ENCODE data around the gene SH3BP5. TPM values are rescaled to one million over a fixed set of nuclear protein-coding genes. Genes with fewer than 3 reads are reported as not detected.

The SH3BP5 gene
- total and polyA plus RNA-seq, 4 donors = 56.3 to 113 (median 89.2) TPM

- WGBS (ENCODE audit: insufficient coverage) = 63% methylated on average over 1 of the region's 1 CpG
- Histone ChIP-seq H3K36me3 (ENCODE audit: control insufficient read depth, insufficient read depth, low read length) (no peaks in the 10 kb centered on the region), H3K9me3 (ENCODE audit: control insufficient read depth, insufficient read depth, low read length) (peaks cover 4% of the 10 kb centered on the region)
Measured at GRCh38 chr3:15348246-15348645, 15.9 kb upstream of the SH3BP5 start.

GRCh38 chr3:15347737-15348110 is 15.3 kb upstream of the SH3BP5 start:
- H3K27ac ChIP-seq (ENCODE audit: low read depth, low read length) = no peak overlapping the region
- 79% methylated on average over 3 of the region's 3 CpGs for WGBS (ENCODE audit: insufficient coverage)
- H3K36me3 ChIP-seq (ENCODE audit: control insufficient read depth, insufficient read depth, low read length) = no peaks in the 10 kb centered on the region
- no peak overlapping the region for H3K4me3 ChIP-seq (ENCODE audit: low read depth, low read length)
- no peaks in the 10 kb centered on the region for H3K27me3 ChIP-seq (ENCODE audit: control insufficient read depth, insufficient read depth, low read length)
- no peak for DNase-seq (ENCODE audit: low read depth in 4 of 6, low spot score in 6 of 6)
- H3K9me3 ChIP-seq (ENCODE audit: control insufficient read depth, insufficient read depth, low read length) = peaks cover 4% of the 10 kb centered on the region
- H3K4me1 ChIP-seq (ENCODE audit: control insufficient read depth, insufficient read depth, low read length) = no peaks in the 10 kb centered on the region

More at GRCh38 chr3:15348246-15348645, 15.9 kb upstream of the SH3BP5 start:
- DNase-seq (ENCODE audit: low read depth in 4 of 6, low spot score in 6 of 6) = no peak
- no peaks in the 10 kb centered on the region for H3K4me1 ChIP-seq (ENCODE audit: control insufficient read depth, insufficient read depth, low read length)
- no peak overlapping the region for H3K4me3 ChIP-seq (ENCODE audit: low read depth, low read length)
- H3K27ac ChIP-seq (ENCODE audit: low read depth, low read length) = no peak overlapping the region
- no peaks in the 10 kb centered on the region for H3K27me3 ChIP-seq (ENCODE audit: control insufficient read depth, insufficient read depth, low read length)

- no peak overlapping the region for H3K27ac ChIP-seq (ENCODE audit: low read depth, low read length)
- no peaks in the 10 kb centered on the region for H3K4me1 ChIP-seq (ENCODE audit: control insufficient read depth, insufficient read depth, low read length)
- H3K27me3 ChIP-seq (ENCODE audit: control insufficient read depth, insufficient read depth, low read length) = no peaks in the 10 kb centered on the region
- peaks cover 4% of the 10 kb centered on the region for H3K9me3 ChIP-seq (ENCODE audit: control insufficient read depth, insufficient read depth, low read length)
- no peaks in the 10 kb centered on the region for H3K36me3 ChIP-seq (ENCODE audit: control insufficient read depth, insufficient read depth, low read length)
- H3K4me3 ChIP-seq (ENCODE audit: low read depth, low read length) = no peak overlapping the region
- 96% methylated on average over 6 of the region's 7 CpGs for WGBS (ENCODE audit: insufficient coverage)
- no peak for DNase-seq (ENCODE audit: low read depth in 4 of 6, low spot score in 6 of 6)
Measured at GRCh38 chr3:15347063-15347736, 14.8 kb upstream of the SH3BP5 start.

GRCh38 chr3:15346516-15346915 is 14.1 kb upstream of the SH3BP5 start:
- Histone ChIP-seq H3K4me3 (ENCODE audit: low read depth, low read length) (no peak overlapping the region), H3K9me3 (ENCODE audit: control insufficient read depth, insufficient read depth, low read length) (peaks cover 4% of the 10 kb centered on the region), H3K27ac (ENCODE audit: low read depth, low read length) (no peak overlapping the region), H3K36me3 (ENCODE audit: control insufficient read depth, insufficient read depth, low read length) (no peaks in the 10 kb centered on the region), H3K27me3 (ENCODE audit: control insufficient read depth, insufficient read depth, low read length) (no peaks in the 10 kb centered on the region), H3K4me1 (ENCODE audit: control insufficient read depth, insufficient read depth, low read length) (no peaks in the 10 kb centered on the region)
- no peak for DNase-seq (ENCODE audit: low read depth in 4 of 6, low spot score in 6 of 6)
- WGBS (ENCODE audit: insufficient coverage) = 100% methylated on average over 1 of the region's 2 CpGs

GRCh38 chr3:15345608-15346137 is 13.3 kb upstream of the SH3BP5 start:
- Histone ChIP-seq H3K9me3 (ENCODE audit: control insufficient read depth, insufficient read depth, low read length) (no peaks in the 10 kb centered on the region), H3K4me1 (ENCODE audit: control insufficient read depth, insufficient read depth, low read length) (no peaks in the 10 kb centered on the region), H3K36me3 (ENCODE audit: control insufficient read depth, insufficient read depth, low read length) (no peaks in the 10 kb centered on the region), H3K27me3 (ENCODE audit: control insufficient read depth, insufficient read depth, low read length) (no peaks in the 10 kb centered on the region), H3K4me3 (ENCODE audit: low read depth, low read length) (no peak overlapping the region), H3K27ac (ENCODE audit: low read depth, low read length) (no peak overlapping the region)
- DNase-seq (ENCODE audit: low read depth in 4 of 6, low spot score in 6 of 6) = no peak
- WGBS (ENCODE audit: insufficient coverage) = 92% methylated on average over 4 of the region's 4 CpGs

- no peak overlapping the region for H3K27ac ChIP-seq (ENCODE audit: low read depth, low read length)
- no peaks in the 10 kb centered on the region for H3K9me3 ChIP-seq (ENCODE audit: control insufficient read depth, insufficient read depth, low read length)
- DNase-seq (ENCODE audit: low read depth in 4 of 6, low spot score in 6 of 6) = peak in 1 of 6 donors; percentile 55
- no peaks in the 10 kb centered on the region for H3K27me3 ChIP-seq (ENCODE audit: control insufficient read depth, insufficient read depth, low read length)
- 52% methylated on average over 3 of the region's 4 CpGs for WGBS (ENCODE audit: insufficient coverage)
- no peaks in the 10 kb centered on the region for H3K4me1 ChIP-seq (ENCODE audit: control insufficient read depth, insufficient read depth, low read length)
- no peak overlapping the region for H3K4me3 ChIP-seq (ENCODE audit: low read depth, low read length)
- H3K36me3 ChIP-seq (ENCODE audit: control insufficient read depth, insufficient read depth, low read length) = no peaks in the 10 kb centered on the region
Measured at GRCh38 chr3:15345066-15345607, 12.8 kb upstream of the SH3BP5 start.

- 100% methylated on average over 1 of the region's 1 CpG for WGBS (ENCODE audit: insufficient coverage)
- Histone ChIP-seq H3K36me3 (ENCODE audit: control insufficient read depth, insufficient read depth, low read length) (no peaks in the 10 kb centered on the region), H3K9me3 (ENCODE audit: control insufficient read depth, insufficient read depth, low read length) (no peaks in the 10 kb centered on the region), H3K4me1 (ENCODE audit: control insufficient read depth, insufficient read depth, low read length) (no peaks in the 10 kb centered on the region), H3K4me3 (ENCODE audit: low read depth, low read length) (no peak overlapping the region), H3K27me3 (ENCODE audit: control insufficient read depth, insufficient read depth, low read length) (no peaks in the 10 kb centered on the region), H3K27ac (ENCODE audit: low read depth, low read length) (no peak overlapping the region)
- no peak for DNase-seq (ENCODE audit: low read depth in 4 of 6, low spot score in 6 of 6)
Measured at GRCh38 chr3:15342945-15343344, 10.6 kb upstream of the SH3BP5 start.

GRCh38 chr3:15342246-15342645 is 9.9 kb upstream of the SH3BP5 start:
- DNase-seq (ENCODE audit: low read depth in 4 of 6, low spot score in 6 of 6) = no peak
- 86% methylated on average over 3 of the region's 3 CpGs for WGBS (ENCODE audit: insufficient coverage)
- no peak overlapping the region for H3K4me3 ChIP-seq (ENCODE audit: low read depth, low read length)

GRCh38 chr3:15341030-15341726 is 8.8 kb upstream of the SH3BP5 start:
- Histone ChIP-seq H3K27ac (ENCODE audit: low read depth, low read length) (no peak overlapping the region), H3K4me3 (ENCODE audit: low read depth, low read length) (no peak overlapping the region), H3K9me3 (ENCODE audit: control insufficient read depth, insufficient read depth, low read length) (no peaks in the 10 kb centered on the region), H3K4me1 (ENCODE audit: control insufficient read depth, insufficient read depth, low read length) (no peaks in the 10 kb centered on the region), H3K27me3 (ENCODE audit: control insufficient read depth, insufficient read depth, low read length) (no peaks in the 10 kb centered on the region), H3K36me3 (ENCODE audit: control insufficient read depth, insufficient read depth, low read length) (no peaks in the 10 kb centered on the region)
- DNase-seq (ENCODE audit: low read depth in 4 of 6, low spot score in 6 of 6) = no peak
- 66% methylated on average over 4 of the region's 6 CpGs for WGBS (ENCODE audit: insufficient coverage)

More at GRCh38 chr3:15342246-15342645, 9.9 kb upstream of the SH3BP5 start:
- Histone ChIP-seq H3K9me3 (ENCODE audit: control insufficient read depth, insufficient read depth, low read length) (no peaks in the 10 kb centered on the region), H3K27me3 (ENCODE audit: control insufficient read depth, insufficient read depth, low read length) (no peaks in the 10 kb centered on the region), H3K36me3 (ENCODE audit: control insufficient read depth, insufficient read depth, low read length) (no peaks in the 10 kb centered on the region), H3K4me1 (ENCODE audit: control insufficient read depth, insufficient read depth, low read length) (no peaks in the 10 kb centered on the region), H3K27ac (ENCODE audit: low read depth, low read length) (no peak overlapping the region)
